ENCODE results near the gene POLE3. TPM values are rescaled to one million over a fixed set of nuclear protein-coding genes. Genes with fewer than 3 reads are reported as not detected.

POLE3 gene
- total and polyA plus RNA-seq, 2 experiments from 2014 or later: 49.4 to 55.4 TPM

GRCh38 chr9:113397203-113397631, 13.3 kb downstream of the POLE3 start:
- Histone ChIP-seq H3K27me3 (replicated peaks; ENCODE audit: insufficient read depth) (no peaks in the 10 kb centered on the region), H3K79me2 (ENCODE audit: insufficient read depth) (peaks cover 20% of the 10 kb centered on the region), H3K27ac (no peak overlapping the region), H3K4me2 (ENCODE audit: unreplicated experiment) (no peak overlapping the region), H3K9me3 (ENCODE audit: low read depth) (no peaks in the 10 kb centered on the region), H3K9ac (no peak overlapping the region), H4K20me1 (ENCODE audit: insufficient read depth) (no peaks in the 10 kb centered on the region), H3K9me2 (ENCODE audit: insufficient read depth) (no peaks in the 10 kb centered on the region), H3F3A (ENCODE audit: insufficient read depth) (peaks cover 20% of the 10 kb centered on the region; the same call in 1 of the 2 replicates), H3K36me3 (ENCODE audit: low read depth) (no peaks in the 10 kb centered on the region), H3K4me1 (ENCODE audit: insufficient read depth) (peaks cover 10% of the 10 kb centered on the region), H2AFZ (no peak overlapping the region), H3K4me3 (no peak overlapping the region)
- no peak for TF ChIP-seq EZH2 (IDR thresholded peaks at IDR 0.05; ENCODE audit: insufficient read depth, poor library complexity, severe bottlenecking)
- TF ChIP-seq EZH2phosphoT487 (IDR thresholded peaks at IDR 0.05; ENCODE audit: insufficient read depth, low read depth): no peak
- 90 to 96% methylated on average over 3 of the region's 3 CpGs for WGBS, 2 experiments (ENCODE audit: low coverage in 1 of 2, low lambda C conversion rate in 2 of 2, missing lambda C conversion rate in 2 of 2)
- in situ Hi-C loops (cut with MboI): no loop called here
- DNase-seq: no peak

GRCh38 chr9:113395000-113395861, 15.2 kb downstream of the POLE3 start:
- peaks cover 13% of the 10 kb centered on the region for H3K79me2 ChIP-seq (ENCODE audit: insufficient read depth)
- no peaks in the 10 kb centered on the region for H3K36me3 ChIP-seq (ENCODE audit: low read depth)
- H4K20me1 ChIP-seq (ENCODE audit: insufficient read depth): no peaks in the 10 kb centered on the region
- no peak for DNase-seq
- WGBS, 2 experiments (ENCODE audit: low coverage in 1 of 2, low lambda C conversion rate in 2 of 2, missing lambda C conversion rate in 2 of 2): 95 to 97% methylated on average over 8 to 9 of the region's 9 CpGs
- no peak overlapping the region for H2AFZ ChIP-seq
- peaks cover 10% of the 10 kb centered on the region for H3K4me1 ChIP-seq (ENCODE audit: insufficient read depth)
- H3K9me2 ChIP-seq (ENCODE audit: insufficient read depth): no peaks in the 10 kb centered on the region
- H3K27me3 ChIP-seq (replicated peaks; ENCODE audit: insufficient read depth): no peaks in the 10 kb centered on the region
- no peaks in the 10 kb centered on the region for H3K9me3 ChIP-seq (ENCODE audit: low read depth)
- TF ChIP-seq EZH2phosphoT487 (IDR thresholded peaks at IDR 0.05; ENCODE audit: insufficient read depth, low read depth) (no peak), EZH2 (IDR thresholded peaks at IDR 0.05; ENCODE audit: insufficient read depth, poor library complexity, severe bottlenecking) (no peak)
- H3K9ac ChIP-seq: no peak overlapping the region
- H3K27ac ChIP-seq: no peak overlapping the region
- no peak overlapping the region for H3K4me3 ChIP-seq
- in situ Hi-C loops (cut with MboI): no loop called here
- peaks cover 16% of the 10 kb centered on the region; the same call in 1 of the 2 replicates for H3F3A ChIP-seq (ENCODE audit: insufficient read depth)
- H3K4me2 ChIP-seq (ENCODE audit: unreplicated experiment): no peak overlapping the region

GRCh38 chr9:113393281-113393680, 17.2 kb downstream of the POLE3 start:
- Histone ChIP-seq H3K27ac (no peak overlapping the region), H3K4me2 (ENCODE audit: unreplicated experiment) (no peak overlapping the region), H4K20me1 (ENCODE audit: insufficient read depth) (no peaks in the 10 kb centered on the region), H3K4me3 (no peak overlapping the region), H3K9ac (no peak overlapping the region), H2AFZ (no peak overlapping the region), H3K9me2 (ENCODE audit: insufficient read depth) (no peaks in the 10 kb centered on the region), H3F3A (ENCODE audit: insufficient read depth) (peaks cover 8% of the 10 kb centered on the region; the same call in 1 of the 2 replicates), H3K79me2 (ENCODE audit: insufficient read depth) (no peaks in the 10 kb centered on the region; the same call in 1 of the 2 replicates), H3K27me3 (replicated peaks; ENCODE audit: insufficient read depth) (no peaks in the 10 kb centered on the region), H3K9me3 (ENCODE audit: low read depth) (no peaks in the 10 kb centered on the region), H3K4me1 (ENCODE audit: insufficient read depth) (peaks cover 6% of the 10 kb centered on the region), H3K36me3 (ENCODE audit: low read depth) (peaks cover under 1% of the 10 kb centered on the region; the same call in 1 of the 2 replicates)
- no peak for DNase-seq
- 94 to 95% methylated on average over 6 to 7 of the region's 7 CpGs for WGBS, 2 experiments (ENCODE audit: low coverage in 1 of 2, low lambda C conversion rate in 2 of 2, missing lambda C conversion rate in 2 of 2)
- in situ Hi-C loops (cut with MboI): no loop called here
- no peak for TF ChIP-seq EZH2phosphoT487 (IDR thresholded peaks at IDR 0.05; ENCODE audit: insufficient read depth, low read depth)
- TF ChIP-seq EZH2 (IDR thresholded peaks at IDR 0.05; ENCODE audit: insufficient read depth, poor library complexity, severe bottlenecking): no peak

DNA sequence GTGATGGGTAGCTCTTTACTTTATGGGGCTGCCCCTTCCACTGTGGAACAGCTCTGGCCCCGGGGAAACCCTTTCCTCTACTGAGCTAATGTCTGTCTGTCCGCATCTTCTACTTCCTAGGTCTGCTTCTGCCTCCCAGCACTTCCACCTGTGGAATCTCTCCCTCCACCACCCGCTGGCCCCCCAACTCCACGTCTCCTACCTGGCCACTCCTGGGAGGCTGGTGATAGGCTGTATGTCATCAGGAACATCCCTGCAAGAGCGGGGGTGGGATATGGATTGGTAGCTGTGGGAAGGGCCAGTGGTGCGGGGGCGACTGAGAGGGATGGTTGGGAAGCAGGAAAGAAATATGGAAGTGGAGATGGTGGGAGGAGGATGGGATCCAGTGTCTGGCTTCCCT, 18.6 kb downstream of the POLE3 start:
- 97 to 98% methylated on average over 7 of the region's 7 CpGs for WGBS, 2 experiments (ENCODE audit: low coverage in 1 of 2, low lambda C conversion rate in 2 of 2, missing lambda C conversion rate in 2 of 2)
- H2AFZ ChIP-seq: no peak overlapping the region
- H3K4me3 ChIP-seq: no peak overlapping the region
- no peaks in the 10 kb centered on the region for H3K9me2 ChIP-seq (ENCODE audit: insufficient read depth)
- no peak for DNase-seq
- no peak for TF ChIP-seq EZH2 (IDR thresholded peaks at IDR 0.05; ENCODE audit: insufficient read depth, poor library complexity, severe bottlenecking)
- no peak for TF ChIP-seq EZH2phosphoT487 (IDR thresholded peaks at IDR 0.05; ENCODE audit: insufficient read depth, low read depth)
- H3F3A ChIP-seq (ENCODE audit: insufficient read depth): no peaks in the 10 kb centered on the region
- no peaks in the 10 kb centered on the region for H3K27me3 ChIP-seq (replicated peaks; ENCODE audit: insufficient read depth)
- peaks cover 3% of the 10 kb centered on the region; the same call in 1 of the 2 replicates for H3K36me3 ChIP-seq (ENCODE audit: low read depth)
- no peak overlapping the region for H3K4me2 ChIP-seq (ENCODE audit: unreplicated experiment)
- no peaks in the 10 kb centered on the region for H3K4me1 ChIP-seq (ENCODE audit: insufficient read depth)
- in situ Hi-C loops (cut with MboI): no loop called here
- no peak overlapping the region for H3K27ac ChIP-seq
- no peak overlapping the region for H3K9ac ChIP-seq
- no peaks in the 10 kb centered on the region; the same call in 1 of the 2 replicates for H3K79me2 ChIP-seq (ENCODE audit: insufficient read depth)
- H3K9me3 ChIP-seq (ENCODE audit: low read depth): no peaks in the 10 kb centered on the region
- H4K20me1 ChIP-seq (ENCODE audit: insufficient read depth): no peaks in the 10 kb centered on the region
